Hepatocyte (in vitro differentiated cells): ENCODE data around the gene OMA1. TPM values are rescaled to one million over a fixed set of nuclear protein-coding genes. Genes with fewer than 3 reads are reported as not detected.

ENCODE experiments used
- DNase-seq: peaks from one replicate; pipeline ENCODE4 v3.0.0-alpha.2; 2016; ENCODE audit warnings: low spot score
- H2AFZ ChIP-seq: fragments of 200-600 bp; sonication (generic); 2 replicates; pipeline ENCODE4 v1.6.0; 2016; ENCODE audit warnings: antibody characterized with exemption, mild to moderate bottlenecking
- H3K27ac ChIP-seq: fragments of 200-600 bp; sonication (generic); 2 replicates; pipeline ENCODE4 v1.5.1; 2016; ENCODE audit warnings: mild to moderate bottlenecking
- H3K27me3 ChIP-seq: fragments of 200-600 bp; sonication (generic); 2 replicates; pipeline ENCODE4 v1.6.1; 2016
- H3K36me3 ChIP-seq: fragments of 200-600 bp; sonication (generic); replicated peaks from 2 replicates; pipeline ENCODE4 v1.5.1; 2016; ENCODE audit warnings: low read depth; ENCODE audit not compliant: insufficient read depth
- H3K4me1 ChIP-seq: fragments of 200-600 bp; sonication (generic); 2 replicates; pipeline ENCODE4 v1.5.1; 2016; ENCODE audit warnings: mild to moderate bottlenecking, moderate library complexity; ENCODE audit not compliant: insufficient read depth
- H3K4me2 ChIP-seq: fragments of 200-600 bp; sonication (generic); 2 replicates; pipeline ENCODE4 v1.6.0; 2016
- H3K4me3 ChIP-seq: fragments of 200-600 bp; sonication (generic); 2 replicates; pipeline ENCODE4 v1.5.1; 2016; ENCODE audit warnings: mild to moderate bottlenecking
- H3K79me2 ChIP-seq: fragments of 200-600 bp; sonication (generic); 2 replicates; pipeline ENCODE4 v1.6.0; 2017; ENCODE audit warnings: mild to moderate bottlenecking
- H3K9me2 ChIP-seq: fragments of 200-600 bp; sonication (generic); replicated peaks from 2 replicates; pipeline ENCODE4 v1.6.0; 2017; ENCODE audit warnings: mild to moderate bottlenecking; ENCODE audit not compliant: insufficient read depth
- H3K9me3 ChIP-seq: fragments of 200-600 bp; sonication (generic); 2 replicates; pipeline ENCODE4 v1.5.1; 2016; ENCODE audit warnings: low read depth, mild to moderate bottlenecking
- H4K20me1 ChIP-seq: fragments of 200-600 bp; sonication (generic); 2 replicates; pipeline ENCODE4 v1.6.0; 2016; ENCODE audit warnings: mild to moderate bottlenecking; ENCODE audit not compliant: insufficient read depth, poor library complexity, severe bottlenecking
- EZH2 ChIP-seq: fragments of 200-600 bp; sonication (generic); IDR thresholded peaks from 2 replicates; pipeline ENCODE4 v1.6.1; 2016; ENCODE audit warnings: antibody characterized with exemption, mild to moderate bottlenecking, borderline replicate concordance
- EZH2phosphoT487 ChIP-seq: fragments of 200-600 bp; sonication (generic); IDR thresholded peaks from one replicate; pipeline ENCODE4 v1.6.1; 2018; ENCODE audit warnings: antibody characterized with exemption, mild to moderate bottlenecking, low read depth, moderate library complexity; ENCODE audit not compliant: unreplicated experiment, severe bottlenecking
- WGBS: methylation state at CpG from one replicate; pipeline ENCODE4 v1.1.6; 2016; ENCODE audit warnings: low lambda C conversion rate; ENCODE audit errors: missing lambda C conversion rate; 5-methylcytosine and 5-hydroxymethylcytosine counted together
- polyA plus RNA-seq: library from polyadenylated mRNA; unstranded; fragments of >200 nt; fragmentation: Nextera tagmentation; extraction: Ambion mirVana; gene quantifications from 2 replicates; pipeline ENCODE4 v1.2.1, GENCODE V29; 2016
- total RNA-seq: library from RNA; depleted of rRNA; stranded (reverse); fragments of >200 nt; gene quantifications from 2 replicates; pipeline ENCODE4 v1.2.3, GENCODE V29; 2014
- TF ChIP-seq, protein P1 (sequence below): fragments of 200-600 bp; sonication (generic); IDR thresholded peaks from 2 replicates; pipeline ENCODE4 v1.5.1; 2016; ENCODE audit warnings: antibody characterized with exemption, mild to moderate bottlenecking; ENCODE audit not compliant: poor library complexity

OMA1 gene
- total and polyA plus RNA-seq, 2 experiments from 2014 or later = 19.7 to 36.0 TPM

DNA sequence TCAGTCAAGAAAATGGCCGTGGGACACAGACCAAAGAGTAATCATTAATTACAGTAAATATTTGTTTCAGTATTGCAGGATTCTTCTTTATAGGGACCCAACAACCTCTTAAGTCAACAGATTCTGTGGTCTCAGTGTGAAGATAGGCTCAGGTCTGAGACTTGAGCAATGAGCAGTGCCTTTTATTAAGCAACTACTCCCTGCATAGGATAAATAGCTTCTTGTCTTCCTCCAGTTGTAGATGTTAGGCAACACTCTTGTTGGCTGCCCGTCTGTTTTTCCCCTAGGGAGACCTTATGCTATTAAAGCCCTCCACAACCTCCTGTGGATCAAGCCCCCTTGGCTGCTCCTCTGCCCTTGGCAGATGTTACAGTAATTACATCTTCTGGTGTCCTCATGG lies 1.8 kb upstream of the OMA1 start:
- TF ChIP-seq EZH2 (no peak), EZH2phosphoT487 (no peak)
- TF ChIP-seq, protein P1, sequence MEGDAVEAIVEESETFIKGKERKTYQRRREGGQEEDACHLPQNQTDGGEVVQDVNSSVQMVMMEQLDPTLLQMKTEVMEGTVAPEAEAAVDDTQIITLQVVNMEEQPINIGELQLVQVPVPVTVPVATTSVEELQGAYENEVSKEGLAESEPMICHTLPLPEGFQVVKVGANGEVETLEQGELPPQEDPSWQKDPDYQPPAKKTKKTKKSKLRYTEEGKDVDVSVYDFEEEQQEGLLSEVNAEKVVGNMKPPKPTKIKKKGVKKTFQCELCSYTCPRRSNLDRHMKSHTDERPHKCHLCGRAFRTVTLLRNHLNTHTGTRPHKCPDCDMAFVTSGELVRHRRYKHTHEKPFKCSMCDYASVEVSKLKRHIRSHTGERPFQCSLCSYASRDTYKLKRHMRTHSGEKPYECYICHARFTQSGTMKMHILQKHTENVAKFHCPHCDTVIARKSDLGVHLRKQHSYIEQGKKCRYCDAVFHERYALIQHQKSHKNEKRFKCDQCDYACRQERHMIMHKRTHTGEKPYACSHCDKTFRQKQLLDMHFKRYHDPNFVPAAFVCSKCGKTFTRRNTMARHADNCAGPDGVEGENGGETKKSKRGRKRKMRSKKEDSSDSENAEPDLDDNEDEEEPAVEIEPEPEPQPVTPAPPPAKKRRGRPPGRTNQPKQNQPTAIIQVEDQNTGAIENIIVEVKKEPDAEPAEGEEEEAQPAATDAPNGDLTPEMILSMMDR = no peak
- H3K9me2 ChIP-seq = no peaks in the 10 kb centered on the region
- H3K27ac ChIP-seq = peak overlapping the region; percentile 52
- WGBS = 70% methylated on average over 2 of the region's 2 CpGs
- no peaks in the 10 kb centered on the region for H3K36me3 ChIP-seq
- no peaks in the 10 kb centered on the region for H3K9me3 ChIP-seq
- H3K79me2 ChIP-seq = peaks cover 13% of the 10 kb centered on the region
- no peak for DNase-seq
- no peak overlapping the region for H2AFZ ChIP-seq
- H3K4me1 ChIP-seq = peaks cover 16% of the 10 kb centered on the region
- H3K4me2 ChIP-seq = peak overlapping the region; percentile 58
- H3K27me3 ChIP-seq = no peaks in the 10 kb centered on the region
- no peak overlapping the region for H3K4me3 ChIP-seq
- no peaks in the 10 kb centered on the region for H4K20me1 ChIP-seq

GRCh38 chr1:58545591-58546519 lies 671 bp downstream of the OMA1 start:
- Histone ChIP-seq H3K36me3 (no peaks in the 10 kb centered on the region), H3K9me3 (no peaks in the 10 kb centered on the region), H3K79me2 (peaks cover 14% of the 10 kb centered on the region), H3K9me2 (no peaks in the 10 kb centered on the region), H3K4me3 (peak overlapping the region; percentile 47), H3K4me1 (peaks cover 16% of the 10 kb centered on the region), H3K4me2 (peak overlapping the region; percentile 87), H4K20me1 (no peaks in the 10 kb centered on the region), H3K27ac (peak overlapping the region; percentile 97), H3K27me3 (no peaks in the 10 kb centered on the region), H2AFZ (peak overlapping the region; percentile 59)
- peak; percentile 88 for DNase-seq
- 1% methylated on average over 27 of the region's 43 CpGs for WGBS
- TF ChIP-seq EZH2 (no peak), EZH2phosphoT487 (no peak)
- TF ChIP-seq, protein P1 = no peak

DNA sequence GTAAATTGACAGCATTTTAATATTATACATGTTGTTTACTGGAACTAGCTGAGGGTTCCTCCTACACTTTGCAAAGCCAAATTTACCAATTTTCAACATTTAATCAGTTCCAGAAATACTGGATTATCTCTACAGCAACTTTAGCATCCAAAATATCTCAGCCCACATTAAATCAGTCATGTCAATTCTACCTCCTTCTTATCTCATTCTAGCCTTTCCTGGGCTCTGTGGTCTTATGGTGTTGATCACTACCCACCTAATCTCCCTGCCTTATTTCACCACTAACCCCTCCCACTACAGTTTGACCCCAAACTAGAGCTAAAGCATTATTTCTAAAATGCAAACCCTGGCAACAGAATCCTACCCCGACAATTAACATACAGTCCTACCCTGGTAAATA lies 3.3 kb downstream of the OMA1 start:
- Histone ChIP-seq H3K27ac (no peak overlapping the region), H3K4me3 (no peak overlapping the region)
- 88% methylated on average over 1 of the region's 1 CpG for WGBS

More for the DNA sequence above, 3.3 kb downstream of the OMA1 start:
- Histone ChIP-seq H3K4me1 (peaks cover 16% of the 10 kb centered on the region), H3K79me2 (peaks cover 14% of the 10 kb centered on the region), H3K27me3 (no peaks in the 10 kb centered on the region), H4K20me1 (no peaks in the 10 kb centered on the region), H2AFZ (no peak overlapping the region), H3K9me3 (no peaks in the 10 kb centered on the region), H3K36me3 (no peaks in the 10 kb centered on the region), H3K4me2 (no peak overlapping the region), H3K9me2 (no peaks in the 10 kb centered on the region)
- TF ChIP-seq EZH2 (no peak), EZH2phosphoT487 (no peak)
- TF ChIP-seq, protein P1 = no peak
- no peak for DNase-seq
